ENCODE data around the gene PDPK1. TPM values are rescaled to one million over a fixed set of nuclear protein-coding genes. Genes with fewer than 3 reads are reported as not detected.

Gene PDPK1
- total and polyA plus RNA-seq, 2 donors (not counting 1 experiment from before 2014, with no cell fraction given), result 25.9 to 30.7 TPM

GRCh38 chr16:2507052-2507659 lies 30.7 kb upstream of the PDPK1 start:
- Histone ChIP-seq H3K36me3 (ENCODE audit: control insufficient read depth, insufficient read depth, low read length) (no peaks in the 10 kb centered on the region), H2AFZ (ENCODE audit: low read length) (no peak overlapping the region), H4K20me1 (ENCODE audit: control insufficient read depth, extremely low read depth, insufficient read depth, low read length) (no peaks in the 10 kb centered on the region), H3K9ac (ENCODE audit: insufficient read depth, low read length) (no peak overlapping the region), H3K4me3 (replicated peaks in 1 of 4; ENCODE audit: control extremely low read depth in 1 of 4, insufficient read depth in 1 of 4, low read depth in 3 of 4, low read length in 4 of 4) (no peak overlapping the region), H3K4me1 (ENCODE audit: control insufficient read depth, extremely low read depth, insufficient read depth, low read length) (peaks cover 4% of the 10 kb centered on the region), H3K79me2 (ENCODE audit: control insufficient read depth, insufficient read depth, low read length) (no peaks in the 10 kb centered on the region), H3K9me3 (ENCODE audit: control insufficient read depth, insufficient read depth, low read depth, low read length) (no peaks in the 10 kb centered on the region), H3K4me2 (ENCODE audit: extremely low read depth, insufficient read depth, low read length) (no peak overlapping the region), H3K27ac (ENCODE audit: insufficient read depth, low read length) (no peak overlapping the region), H3K27me3 (ENCODE audit: control insufficient read depth, insufficient read depth, low read length) (no peaks in the 10 kb centered on the region)
- no peak for DNase-seq (ENCODE audit: low read depth in 2 of 2)
- no peak for TF ChIP-seq EZH2 (IDR thresholded peaks at IDR 0.05; ENCODE audit: low read length, missing control alignments)
- no peak for TF ChIP-seq CTCF (conservative IDR thresholded peaks at IDR 0.05 in 1 of 2, IDR thresholded peaks at IDR 0.05 in 1 of 2; ENCODE audit: low read depth in 1 of 2, low read length in 2 of 2)

- H3K79me2 ChIP-seq (ENCODE audit: control insufficient read depth, insufficient read depth, low read length), result no peaks in the 10 kb centered on the region
- no peaks in the 10 kb centered on the region for H4K20me1 ChIP-seq (ENCODE audit: control insufficient read depth, extremely low read depth, insufficient read depth, low read length)
- H3K36me3 ChIP-seq (ENCODE audit: control insufficient read depth, insufficient read depth, low read length), result no peaks in the 10 kb centered on the region
- no peaks in the 10 kb centered on the region for H3K9me3 ChIP-seq (ENCODE audit: control insufficient read depth, insufficient read depth, low read depth, low read length)
- no peak overlapping the region for H3K9ac ChIP-seq (ENCODE audit: insufficient read depth, low read length)
- DNase-seq (ENCODE audit: low read depth in 2 of 2), result no peak
- no peak overlapping the region for H3K27ac ChIP-seq (ENCODE audit: insufficient read depth, low read length)
- H3K4me1 ChIP-seq (ENCODE audit: control insufficient read depth, extremely low read depth, insufficient read depth, low read length), result peaks cover 4% of the 10 kb centered on the region
- H2AFZ ChIP-seq (ENCODE audit: low read length), result no peak overlapping the region
- no peak overlapping the region for H3K4me2 ChIP-seq (ENCODE audit: extremely low read depth, insufficient read depth, low read length)
- TF ChIP-seq EZH2 (IDR thresholded peaks at IDR 0.05; ENCODE audit: low read length, missing control alignments), result no peak
- H3K4me3 ChIP-seq (replicated peaks in 1 of 4; ENCODE audit: control extremely low read depth in 1 of 4, insufficient read depth in 1 of 4, low read depth in 3 of 4, low read length in 4 of 4), result no peak overlapping the region
- H3K27me3 ChIP-seq (ENCODE audit: control insufficient read depth, insufficient read depth, low read length), result no peaks in the 10 kb centered on the region
These were observed 30.2 kb upstream of the PDPK1 start for GRCh38 chr16:2507665-2508064.

- H3K79me2 ChIP-seq (ENCODE audit: control insufficient read depth, insufficient read depth, low read length), result no peaks in the 10 kb centered on the region
- no peaks in the 10 kb centered on the region for H3K36me3 ChIP-seq (ENCODE audit: control insufficient read depth, insufficient read depth, low read length)
- no peaks in the 10 kb centered on the region for H3K9me3 ChIP-seq (ENCODE audit: control insufficient read depth, insufficient read depth, low read depth, low read length)
- H3K9ac ChIP-seq (ENCODE audit: insufficient read depth, low read length), result no peak overlapping the region
- H3K27ac ChIP-seq (ENCODE audit: insufficient read depth, low read length), result no peak overlapping the region
- no peaks in the 10 kb centered on the region for H4K20me1 ChIP-seq (ENCODE audit: control insufficient read depth, extremely low read depth, insufficient read depth, low read length)
- DNase-seq (ENCODE audit: low read depth in 2 of 2), result no peak
- peaks cover 7% of the 10 kb centered on the region for H3K4me1 ChIP-seq (ENCODE audit: control insufficient read depth, extremely low read depth, insufficient read depth, low read length)
- no peak overlapping the region for H3K4me2 ChIP-seq (ENCODE audit: extremely low read depth, insufficient read depth, low read length)
- H3K4me3 ChIP-seq (replicated peaks in 1 of 4; ENCODE audit: control extremely low read depth in 1 of 4, insufficient read depth in 1 of 4, low read depth in 3 of 4, low read length in 4 of 4), result no peak overlapping the region
- H2AFZ ChIP-seq (ENCODE audit: low read length), result no peak overlapping the region
- H3K27me3 ChIP-seq (ENCODE audit: control insufficient read depth, insufficient read depth, low read length), result no peaks in the 10 kb centered on the region
- TF ChIP-seq CTCF (conservative IDR thresholded peaks at IDR 0.05 in 1 of 2, IDR thresholded peaks at IDR 0.05 in 1 of 2; ENCODE audit: low read depth in 1 of 2, low read length in 2 of 2), result no peak
- no peak for TF ChIP-seq EZH2 (IDR thresholded peaks at IDR 0.05; ENCODE audit: low read length, missing control alignments)
These were observed 29.0 kb upstream of the PDPK1 start for GRCh38 chr16:2508722-2509400.
